Activated CD8-positive, alpha-beta memory T cell treated with anti-CD3 and anti-CD28 coated beads, Interleukin-2, amount 10 ng/mL, durations not matched to agents 7 days and 5 days (primary cell): Measurements from ENCODE around the gene ZBTB8OS. TPM values are rescaled to one million over a fixed set of nuclear protein-coding genes. Genes with fewer than 3 reads are reported as not detected.
"Not testable (repeated sequence)": the region's sequence is repeated elsewhere in the genome, so short reads cannot be mapped to it uniquely, and the experiment has no call there.

ENCODE experiments used
- ATAC-seq: fragments of 150-1000 bp; cut with Tn5 transposase; one replicate; pipeline ENCODE4 v1.10.0; 2021; ENCODE audit warnings: moderate library complexity
- CTCF ChIA-PET: fragments of 350-600 bp; sonication (Branson Sonifier 250); formaldehyde crosslinking; loops from one replicate; lab custom pipeline; 2021; ENCODE audit warnings: antibody characterized with exemption; lab: Charles Lee
- DNase-seq: peaks from one replicate; pipeline ENCODE4 v3.0.0-alpha.2; 2020
- H3K27ac Mint-ChIP-seq: one replicate; pipeline ENCODE4 v1.8.0; 2021; ENCODE audit warnings: mild to moderate bottlenecking, mixed read lengths
- H3K27me3 Mint-ChIP-seq: one replicate; pipeline ENCODE4 v1.8.0; 2021; ENCODE audit warnings: mixed read lengths
- H3K36me3 Mint-ChIP-seq: one replicate; pipeline ENCODE4 v1.8.0; 2021; ENCODE audit warnings: mild to moderate bottlenecking, mixed read lengths
- H3K4me1 Mint-ChIP-seq: one replicate; pipeline ENCODE4 v1.8.0; 2021; ENCODE audit warnings: mixed read lengths
- H3K4me3 Mint-ChIP-seq: one replicate; pipeline ENCODE4 v1.8.0; 2021; ENCODE audit warnings: mild to moderate bottlenecking, moderate library complexity, mixed read lengths
- H3K9me3 Mint-ChIP-seq: one replicate; pipeline ENCODE4 v1.8.0; 2022; ENCODE audit warnings: low read depth, mixed read lengths
- total RNA-seq, 2 experiments: library from RNA; stranded (reverse); gene quantifications; one replicate each; pipeline ENCODE4 v1.2.3, GENCODE V29; 2021

Gene ZBTB8OS
- 10 to 100 TPM; 70.5 to 75.8 TPM for total RNA-seq

- Mint-ChIP-seq H3K27ac (peak within 1 kb of the TSS; percentile 99), H3K27me3 (no peaks in the 10 kb centered on the region), H3K4me1 (peaks cover 49% of the 10 kb centered on the region), H3K36me3 (peaks cover 44% of the 10 kb centered on the region), H3K4me3 (peak within 1 kb of the TSS; percentile 90), H3K9me3 (no peaks in the 10 kb centered on the region)
- peak; percentile 75 for ATAC-seq
- CTCF ChIA-PET, result interaction anchor here (0.7 to 2.5 kb wide), 6 partner anchors 23 to 315 kb away, joined by 3 to 14 read pairs (median 4); partner anchors contain the start of gene MARCKSL1
- peak; percentile 94 for DNase-seq
Observed at GRCh38 chr1:32650248-32650751, at the start of gene ZBTB8OS. TSS of gene ZBTB8OS (minus strand) at chr1:32650550. CDS start at chr1:32650529, 21 bp downstream.

DNA sequence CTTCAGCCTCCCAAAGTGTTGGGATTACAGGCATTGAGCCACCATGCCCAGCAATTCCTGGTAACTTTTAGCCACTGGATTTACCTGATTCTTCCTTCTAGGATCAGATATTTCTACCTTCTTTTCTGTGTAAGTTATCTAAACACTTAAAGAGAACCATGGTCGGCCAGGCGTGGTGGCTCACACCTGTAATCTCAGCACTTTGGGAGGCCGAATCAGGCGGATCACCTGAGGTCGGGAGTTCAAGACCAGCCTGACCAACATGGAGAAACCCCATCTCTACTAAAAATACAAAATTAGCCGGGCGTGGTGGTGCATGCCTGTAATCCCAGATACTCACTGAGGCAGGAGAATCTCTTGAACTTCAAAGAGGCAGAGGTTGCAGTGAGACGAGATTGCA lies 46.6 kb upstream of the ZBTB8OS start:
- CTCF ChIA-PET, H3K4me1 Mint-ChIP-seq, H3K4me3 Mint-ChIP-seq, H3K9me3 Mint-ChIP-seq, H3K27ac Mint-ChIP-seq, DNase-seq, ATAC-seq, H3K36me3 Mint-ChIP-seq: not testable (repeated sequence)
- H3K27me3 Mint-ChIP-seq, result peaks cover 23% of the 10 kb centered on the region

DNA sequence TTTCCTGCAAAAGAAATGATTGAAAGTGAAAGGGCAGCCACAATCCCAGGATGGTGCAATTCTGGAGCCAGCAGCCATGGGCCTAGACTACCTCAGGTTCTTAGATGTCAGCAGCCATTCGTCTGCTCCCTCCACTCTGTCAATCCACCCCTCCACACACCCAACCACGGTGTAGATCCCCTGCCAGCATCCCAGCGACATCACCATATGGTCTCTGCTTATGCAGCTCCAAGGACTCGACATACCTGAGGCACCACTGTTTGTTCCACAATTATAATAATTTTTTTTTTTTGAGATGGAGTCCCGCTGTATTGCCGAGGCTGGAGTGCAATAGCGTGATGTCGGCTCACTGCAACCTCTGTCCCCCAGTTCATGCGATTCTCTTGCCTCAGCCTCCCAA lies 45.7 kb upstream of the ZBTB8OS start:
- Mint-ChIP-seq H3K4me3 (no peak overlapping the region), H3K4me1 (peaks cover 7% of the 10 kb centered on the region), H3K27ac (no peak overlapping the region), H3K27me3 (peaks cover 14% of the 10 kb centered on the region), H3K36me3 (no peaks in the 10 kb centered on the region), H3K9me3 (no peaks in the 10 kb centered on the region)
- ATAC-seq, result no peak
- CTCF ChIA-PET, result no interaction called here
- no peak for DNase-seq

- no peak overlapping the region for H3K27ac Mint-ChIP-seq
- CTCF ChIA-PET, result interaction anchor here (2.1 kb wide), 1 partner anchor 17 kb away, joined by 10 read pairs; no protein-coding TSS in a partner anchor
- ATAC-seq (no peak), DNase-seq (no peak)
- H3K36me3 Mint-ChIP-seq, result no peaks in the 10 kb centered on the region
- H3K9me3 Mint-ChIP-seq, result no peaks in the 10 kb centered on the region
- H3K27me3 Mint-ChIP-seq, result peaks cover 12% of the 10 kb centered on the region
- no peak overlapping the region for H3K4me3 Mint-ChIP-seq
- peaks cover 7% of the 10 kb centered on the region for H3K4me1 Mint-ChIP-seq
Observed at GRCh38 chr1:32695098-32695904, 45.0 kb upstream of the ZBTB8OS start.

- Mint-ChIP-seq H3K4me3 (no peak overlapping the region), H3K4me1 (peaks cover 5% of the 10 kb centered on the region), H3K27me3 (peaks cover 1% of the 10 kb centered on the region), H3K36me3 (no peaks in the 10 kb centered on the region), H3K9me3 (no peaks in the 10 kb centered on the region), H3K27ac (no peak overlapping the region)
- no peak for ATAC-seq
- no peak for DNase-seq
- CTCF ChIA-PET, result interaction anchor here (1.2 to 2.1 kb wide), 2 partner anchors 12 to 19 kb away, joined by 3 to 10 read pairs; no protein-coding TSS in a partner anchor
Observed at GRCh38 chr1:32693455-32694174, 43.3 kb upstream of the ZBTB8OS start.

- Mint-ChIP-seq H3K27me3 (no peaks in the 10 kb centered on the region), H3K27ac (no peak overlapping the region), H3K4me1 (no peaks in the 10 kb centered on the region), H3K36me3 (peaks cover 29% of the 10 kb centered on the region), H3K4me3 (no peak overlapping the region), H3K9me3 (no peaks in the 10 kb centered on the region)
- CTCF ChIA-PET, result interaction anchor here (1.1 kb wide), 2 partner anchors 26 to 186 kb away, joined by 3 to 4 read pairs; no protein-coding TSS in a partner anchor
- no peak for DNase-seq
- ATAC-seq, result no peak
Observed at GRCh38 chr1:32686387-32686786, 36.0 kb upstream of the ZBTB8OS start.

DNA sequence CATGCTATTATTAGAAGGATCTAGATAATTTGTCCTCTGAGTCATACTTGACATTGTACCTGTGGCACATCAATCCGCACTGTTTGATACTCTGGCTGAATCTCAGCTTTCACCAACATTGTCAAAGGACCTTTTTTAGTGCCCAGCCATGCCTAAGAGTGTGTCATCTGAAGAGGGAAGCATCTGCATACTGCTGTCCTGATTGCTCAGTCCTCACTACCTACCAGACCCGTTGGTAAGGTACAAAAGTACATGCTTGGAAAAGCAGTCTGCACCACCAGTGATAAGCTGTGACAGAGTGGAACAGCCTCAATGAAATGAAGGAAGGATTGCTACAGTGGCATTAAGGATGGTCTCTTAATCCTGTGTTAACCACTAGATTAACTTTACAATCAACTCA lies 35.1 kb upstream of the ZBTB8OS start:
- Mint-ChIP-seq H3K4me1 (no peaks in the 10 kb centered on the region), H3K4me3 (no peak overlapping the region), H3K9me3 (no peaks in the 10 kb centered on the region), H3K27me3 (no peaks in the 10 kb centered on the region), H3K27ac (no peak overlapping the region), H3K36me3 (peaks cover 38% of the 10 kb centered on the region)
- no peak for ATAC-seq
- no peak for DNase-seq
- CTCF ChIA-PET, result interaction anchor here (1.6 kb wide), 1 partner anchor 27 kb away, joined by 8 read pairs; no protein-coding TSS in a partner anchor

- H3K4me3 Mint-ChIP-seq, result no peak overlapping the region
- H3K27me3 Mint-ChIP-seq, result no peaks in the 10 kb centered on the region
- no peak for DNase-seq
- peaks cover 45% of the 10 kb centered on the region for H3K36me3 Mint-ChIP-seq
- no peak for ATAC-seq
- H3K9me3 Mint-ChIP-seq, result no peaks in the 10 kb centered on the region
- peak overlapping the region; percentile 20 for H3K27ac Mint-ChIP-seq
- no peaks in the 10 kb centered on the region for H3K4me1 Mint-ChIP-seq
- CTCF ChIA-PET, result interaction anchor here (0.6 to 1.6 kb wide), 2 partner anchors 25 to 28 kb away, joined by 3 to 8 read pairs; no protein-coding TSS in a partner anchor
Observed at GRCh38 chr1:32684167-32684811, 33.9 kb upstream of the ZBTB8OS start.

GRCh38 chr1:32683397-32683796 lies 33.0 kb upstream of the ZBTB8OS start:
- H3K27me3 Mint-ChIP-seq, result no peaks in the 10 kb centered on the region
- no peaks in the 10 kb centered on the region for H3K9me3 Mint-ChIP-seq
- DNase-seq (no peak), ATAC-seq (no peak)
- H3K27ac Mint-ChIP-seq, result no peak overlapping the region
- H3K4me3 Mint-ChIP-seq, result no peak overlapping the region
- H3K4me1 Mint-ChIP-seq, result no peaks in the 10 kb centered on the region
- H3K36me3 Mint-ChIP-seq, result peaks cover 47% of the 10 kb centered on the region
- CTCF ChIA-PET, result no interaction called here

DNA sequence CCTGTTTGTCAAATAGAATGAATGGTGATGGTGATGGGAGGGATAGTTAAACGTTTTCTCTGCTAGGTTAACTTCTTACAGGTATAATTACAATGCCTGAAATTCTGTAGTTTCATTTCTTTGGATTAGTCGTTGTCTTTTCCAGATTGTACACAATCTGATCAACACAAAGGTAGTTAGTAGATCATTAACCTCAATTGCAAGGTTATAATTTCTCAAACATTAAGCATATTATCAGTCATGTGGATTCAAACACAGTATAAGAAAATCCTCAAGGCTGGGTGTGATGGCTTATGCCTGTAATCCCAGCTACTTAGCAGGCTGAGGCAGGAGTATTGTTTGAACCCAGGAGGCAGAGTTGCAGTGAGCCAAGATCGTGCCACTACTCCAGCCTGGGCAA lies 31.6 kb upstream of the ZBTB8OS start:
- Mint-ChIP-seq H3K27me3 (no peaks in the 10 kb centered on the region), H3K36me3 (peaks cover 57% of the 10 kb centered on the region), H3K4me1 (no peaks in the 10 kb centered on the region), H3K27ac (no peak overlapping the region), H3K4me3 (no peak overlapping the region), H3K9me3 (no peaks in the 10 kb centered on the region)
- ATAC-seq (no peak), DNase-seq (no peak)
- CTCF ChIA-PET, result no interaction called here

- H3K27me3 Mint-ChIP-seq, result no peaks in the 10 kb centered on the region
- H3K4me3 Mint-ChIP-seq, result no peak overlapping the region
- no peaks in the 10 kb centered on the region for H3K4me1 Mint-ChIP-seq
- H3K36me3 Mint-ChIP-seq, result peaks cover 61% of the 10 kb centered on the region
- H3K9me3 Mint-ChIP-seq, result no peaks in the 10 kb centered on the region
- DNase-seq, result no peak
- CTCF ChIA-PET, result no interaction called here
- no peak overlapping the region for H3K27ac Mint-ChIP-seq
- ATAC-seq, result no peak
Observed at GRCh38 chr1:32681509-32681908, 31.2 kb upstream of the ZBTB8OS start.

DNA sequence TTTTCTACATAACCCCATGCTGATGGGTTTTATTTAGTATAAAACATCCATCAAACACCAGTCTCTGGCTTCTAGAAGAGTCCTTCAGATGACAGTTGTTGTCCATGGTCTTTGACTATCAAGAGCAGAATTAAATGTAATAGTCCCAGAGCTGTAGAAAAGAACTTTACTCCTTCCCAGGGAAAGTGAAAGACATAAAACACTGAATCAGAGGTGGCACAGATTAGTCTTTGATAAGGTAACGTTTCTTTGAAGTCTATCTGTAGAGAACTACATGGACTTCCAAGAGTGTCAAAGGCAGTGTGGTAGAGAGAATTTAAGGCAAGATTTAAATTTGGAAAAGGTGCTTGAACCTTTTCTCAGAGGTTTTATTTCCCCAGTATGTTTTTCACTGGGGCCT lies 30.3 kb upstream of the ZBTB8OS start:
- ATAC-seq, result no peak
- Mint-ChIP-seq H3K4me3 (no peak overlapping the region), H3K36me3 (peaks cover 58% of the 10 kb centered on the region), H3K4me1 (no peaks in the 10 kb centered on the region), H3K27me3 (no peaks in the 10 kb centered on the region), H3K9me3 (no peaks in the 10 kb centered on the region), H3K27ac (no peak overlapping the region)
- CTCF ChIA-PET, result no interaction called here
- DNase-seq, result no peak

GRCh38 chr1:32679993-32680392 lies 29.6 kb upstream of the ZBTB8OS start:
- DNase-seq, H3K9me3 Mint-ChIP-seq, ATAC-seq, H3K27ac Mint-ChIP-seq, H3K4me3 Mint-ChIP-seq, H3K27me3 Mint-ChIP-seq, H3K4me1 Mint-ChIP-seq: not testable (repeated sequence)
- CTCF ChIA-PET, result interaction anchor here (1.3 kb wide), 1 partner anchor 32 kb away, joined by 3 read pairs; no protein-coding TSS in a partner anchor
- H3K36me3 Mint-ChIP-seq, result peaks cover 55% of the 10 kb centered on the region
